ENCODE data around the gene TCEA3. TPM values are rescaled to one million over a fixed set of nuclear protein-coding genes. Genes with fewer than 3 reads are reported as not detected.
A peak's percentile ranks its signal among the peaks of the same experiment; 100 is the strongest.

Gene TCEA3
- polyA plus RNA-seq, 1 experiment = 21.0 TPM

DNA sequence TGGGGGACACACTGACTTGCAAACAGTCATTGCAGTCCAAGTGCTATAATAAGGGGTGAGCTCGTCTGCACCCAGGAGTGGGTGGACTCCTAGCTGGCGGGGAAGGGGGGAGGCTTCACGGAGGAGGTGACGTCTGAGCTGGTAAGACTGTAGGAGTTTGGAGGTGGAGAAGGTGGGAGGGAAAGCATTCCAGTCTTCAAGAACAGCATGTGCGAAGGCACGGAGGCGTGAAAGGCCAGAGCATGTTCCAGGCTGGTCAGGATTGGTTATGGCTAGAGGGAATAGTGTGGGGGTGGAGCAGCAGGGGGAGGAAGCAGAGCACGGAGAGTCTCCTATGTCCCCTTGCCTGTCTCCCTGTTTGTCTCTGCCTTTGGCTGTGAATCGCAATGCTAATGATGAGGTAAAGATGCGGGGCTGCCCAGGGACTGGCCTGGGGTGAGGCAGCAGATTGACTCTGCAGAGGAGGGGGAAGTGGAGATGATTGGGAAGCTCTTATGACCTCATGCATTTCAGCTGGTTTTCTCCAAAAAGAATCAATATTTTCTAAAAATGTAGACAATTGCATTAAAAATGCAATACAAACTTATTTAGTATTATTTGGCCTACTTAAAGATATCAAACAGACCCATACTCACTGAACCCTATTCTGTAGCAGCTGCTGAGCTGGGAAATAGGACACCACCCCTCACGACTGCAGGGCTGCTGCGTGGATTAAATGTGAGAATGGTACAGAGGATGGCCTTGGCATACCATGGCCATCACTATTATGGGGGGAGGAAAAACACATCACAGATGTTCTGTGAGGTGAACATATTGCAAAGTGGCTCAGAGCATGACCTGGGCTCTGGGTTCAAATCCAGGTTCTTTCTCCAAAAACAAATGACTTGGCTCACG lies 52.3 kb downstream of the TCEA3 start:
- no peak for DNase-seq (ENCODE audit: low read depth)
- ChIA-PET POLR2A (interaction anchor here (0.6 kb wide), 1 partner anchor 31 kb away, joined by 3 read pairs; no protein-coding TSS in a partner anchor), CTCF (interaction anchor here (1.2 to 3.9 kb wide), 2 partner anchors 22 to 31 kb away, joined by 3 to 15 read pairs; no protein-coding TSS in a partner anchor)
- Histone ChIP-seq H3K36me3 (ENCODE audit: control insufficient read depth, insufficient read depth, low read length) (no peaks in the 10 kb centered on the region), H3K4me3 (ENCODE audit: low read depth, low read length) (no peak overlapping the region), H3K27me3 (ENCODE audit: control insufficient read depth, insufficient read depth, low read length) (no peaks in the 10 kb centered on the region)
- TF ChIP-seq, protein P1, sequence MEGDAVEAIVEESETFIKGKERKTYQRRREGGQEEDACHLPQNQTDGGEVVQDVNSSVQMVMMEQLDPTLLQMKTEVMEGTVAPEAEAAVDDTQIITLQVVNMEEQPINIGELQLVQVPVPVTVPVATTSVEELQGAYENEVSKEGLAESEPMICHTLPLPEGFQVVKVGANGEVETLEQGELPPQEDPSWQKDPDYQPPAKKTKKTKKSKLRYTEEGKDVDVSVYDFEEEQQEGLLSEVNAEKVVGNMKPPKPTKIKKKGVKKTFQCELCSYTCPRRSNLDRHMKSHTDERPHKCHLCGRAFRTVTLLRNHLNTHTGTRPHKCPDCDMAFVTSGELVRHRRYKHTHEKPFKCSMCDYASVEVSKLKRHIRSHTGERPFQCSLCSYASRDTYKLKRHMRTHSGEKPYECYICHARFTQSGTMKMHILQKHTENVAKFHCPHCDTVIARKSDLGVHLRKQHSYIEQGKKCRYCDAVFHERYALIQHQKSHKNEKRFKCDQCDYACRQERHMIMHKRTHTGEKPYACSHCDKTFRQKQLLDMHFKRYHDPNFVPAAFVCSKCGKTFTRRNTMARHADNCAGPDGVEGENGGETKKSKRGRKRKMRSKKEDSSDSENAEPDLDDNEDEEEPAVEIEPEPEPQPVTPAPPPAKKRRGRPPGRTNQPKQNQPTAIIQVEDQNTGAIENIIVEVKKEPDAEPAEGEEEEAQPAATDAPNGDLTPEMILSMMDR (IDR thresholded peaks at IDR 0.05; ENCODE audit: insufficient read depth, low read depth, low read length) = no peak

- Histone ChIP-seq H3K27me3 (ENCODE audit: control insufficient read depth, insufficient read depth, low read length) (no peaks in the 10 kb centered on the region), H3K4me3 (ENCODE audit: low read depth, low read length) (peak overlapping the region; percentile 61), H3K36me3 (ENCODE audit: control insufficient read depth, insufficient read depth, low read length) (peaks cover 1% of the 10 kb centered on the region; the same call in 1 of the 2 replicates)
- ChIA-PET CTCF (interaction anchor here (1.1 to 3.9 kb wide), 3 partner anchors 23 to 169 kb away, joined by 3 to 15 read pairs (median 3); no protein-coding TSS in a partner anchor), POLR2A (interaction anchor here (1.6 kb wide), 1 partner anchor 27 kb away, joined by 3 read pairs; the partner anchor contains the start of gene HNRNPR)
- DNase-seq (ENCODE audit: low read depth) = no peak
- TF ChIP-seq, protein P1 (IDR thresholded peaks at IDR 0.05; ENCODE audit: insufficient read depth, low read depth, low read length) = 0 out of 2 replicates have a peak, but pooled peaks have one; percentile 3
These were observed 53.6 kb downstream of the TCEA3 start for GRCh38 chr1:23370709-23371584.

DNA sequence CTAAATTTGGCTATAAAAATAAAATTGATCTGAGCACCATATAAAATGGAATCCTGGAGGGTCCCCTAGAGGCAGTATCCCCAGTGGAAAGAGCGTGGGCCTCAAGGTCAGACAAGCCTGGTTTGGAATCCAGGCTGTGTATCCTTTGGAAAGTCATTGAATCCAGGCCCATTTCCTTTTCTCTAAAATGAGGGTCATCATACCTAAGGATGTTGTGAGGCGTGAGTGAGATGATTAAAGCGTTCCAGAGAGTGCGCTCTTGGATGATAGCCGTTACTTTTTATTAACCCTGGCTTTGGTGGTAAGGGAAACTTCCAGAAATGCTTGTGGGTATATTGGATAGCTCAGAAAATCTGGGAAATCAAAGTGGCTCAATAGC lies 54.2 kb downstream of the TCEA3 start:
- ChIA-PET CTCF (interaction anchor here (1.1 to 3.9 kb wide), 2 partner anchors 33 to 169 kb away, joined by 3 to 15 read pairs; no protein-coding TSS in a partner anchor), POLR2A (interaction anchor here (1.6 kb wide), 1 partner anchor 26 kb away, joined by 3 read pairs; the partner anchor contains the start of gene HNRNPR)
- Histone ChIP-seq H3K36me3 (ENCODE audit: control insufficient read depth, insufficient read depth, low read length) (peaks cover 1% of the 10 kb centered on the region; the same call in 1 of the 2 replicates), H3K27me3 (ENCODE audit: control insufficient read depth, insufficient read depth, low read length) (no peaks in the 10 kb centered on the region), H3K4me3 (ENCODE audit: low read depth, low read length) (peak overlapping the region; percentile 61)
- no peak for DNase-seq (ENCODE audit: low read depth)
- TF ChIP-seq, protein P1 (IDR thresholded peaks at IDR 0.05; ENCODE audit: insufficient read depth, low read depth, low read length) = 0 out of 2 replicates have a peak, but pooled peaks have one; percentile 20

DNA sequence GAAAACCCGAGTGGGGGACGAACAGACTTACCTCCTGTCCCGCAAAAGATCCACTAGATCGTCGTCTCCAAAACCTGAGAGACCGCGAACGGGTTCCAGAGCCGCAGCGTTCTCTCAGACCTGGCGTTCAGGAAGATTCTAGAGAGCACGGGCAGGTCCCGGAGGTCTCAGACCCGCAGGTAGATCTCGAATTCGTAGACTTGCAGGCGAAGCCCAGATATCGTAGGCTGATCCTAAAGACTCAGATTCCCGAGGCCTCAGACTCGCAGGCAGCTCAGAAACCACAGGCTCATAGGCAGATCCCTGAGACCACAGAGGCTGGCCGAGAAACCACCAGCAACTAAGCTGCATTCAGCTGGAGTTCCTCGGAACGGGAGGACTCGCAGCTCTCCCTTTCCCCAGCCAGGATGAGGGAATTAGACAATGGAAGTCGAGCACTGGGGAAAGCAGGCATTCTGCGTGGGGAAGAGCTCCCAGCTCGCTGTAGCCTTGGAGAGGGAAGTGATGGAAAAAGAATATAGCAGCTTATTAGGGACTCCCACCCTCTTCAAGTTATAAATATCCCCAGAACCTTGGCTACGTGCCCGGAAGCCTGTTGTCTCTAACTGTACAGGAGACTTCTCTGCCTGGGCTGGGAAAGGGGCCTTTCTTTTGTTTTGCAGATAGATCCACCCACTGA lies 55.1 kb downstream of the TCEA3 start, which contains the start of gene ZNF436:
Gene ZNF436 (minus strand): TSS at position 502 of the 679 bp plus-strand sequence. CDS start 1,831 bp downstream, outside the sequence.
- TF ChIP-seq, protein P1 (IDR thresholded peaks at IDR 0.05; ENCODE audit: insufficient read depth, low read depth, low read length) = no peak
- Histone ChIP-seq H3K36me3 (ENCODE audit: control insufficient read depth, insufficient read depth, low read length) (peaks cover 2% of the 10 kb centered on the region; the same call in 1 of the 2 replicates), H3K27me3 (ENCODE audit: control insufficient read depth, insufficient read depth, low read length) (no peaks in the 10 kb centered on the region), H3K4me3 (ENCODE audit: low read depth, low read length) (peak within 1 kb of the TSS; percentile 61)
- CTCF ChIA-PET = interaction anchor here (1.2 to 3.9 kb wide), 2 partner anchors 34 to 127 kb away, joined by 3 to 15 read pairs; no protein-coding TSS in a partner anchor
- POLR2A ChIA-PET = interaction anchor here (1.6 kb wide), 1 partner anchor 25 kb away, joined by 3 read pairs; the partner anchor contains the start of gene HNRNPR
- DNase-seq (ENCODE audit: low read depth) = no peak

Measured in BJ (cell line).